ENCODE data around the gene HYPK.
"Not testable (repeated sequence)": the region's sequence is repeated elsewhere in the genome, so short reads cannot be mapped to it uniquely, and the experiment has no call there.

Gene HYPK

DNA sequence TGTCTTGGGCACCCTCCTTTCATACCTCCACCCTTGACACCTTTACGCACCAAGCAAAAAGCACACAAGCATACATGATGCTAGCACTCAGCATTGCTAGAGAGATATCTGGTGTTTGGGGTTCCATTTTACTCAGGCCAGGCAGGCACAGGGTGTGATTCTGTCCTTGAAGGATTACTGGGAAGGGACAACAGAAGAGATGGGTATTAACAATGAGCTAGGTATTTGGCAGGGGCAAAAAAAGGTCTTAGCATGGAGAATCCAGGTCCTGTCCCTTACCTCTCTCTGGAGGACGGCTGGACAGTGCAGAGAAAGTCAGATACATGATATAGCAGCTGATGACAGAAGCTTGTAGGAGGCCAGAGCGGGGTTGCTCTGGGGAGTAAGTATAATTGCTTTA lies 3.8 kb upstream of the HYPK start:
- DNase-seq = no peak

DNA sequence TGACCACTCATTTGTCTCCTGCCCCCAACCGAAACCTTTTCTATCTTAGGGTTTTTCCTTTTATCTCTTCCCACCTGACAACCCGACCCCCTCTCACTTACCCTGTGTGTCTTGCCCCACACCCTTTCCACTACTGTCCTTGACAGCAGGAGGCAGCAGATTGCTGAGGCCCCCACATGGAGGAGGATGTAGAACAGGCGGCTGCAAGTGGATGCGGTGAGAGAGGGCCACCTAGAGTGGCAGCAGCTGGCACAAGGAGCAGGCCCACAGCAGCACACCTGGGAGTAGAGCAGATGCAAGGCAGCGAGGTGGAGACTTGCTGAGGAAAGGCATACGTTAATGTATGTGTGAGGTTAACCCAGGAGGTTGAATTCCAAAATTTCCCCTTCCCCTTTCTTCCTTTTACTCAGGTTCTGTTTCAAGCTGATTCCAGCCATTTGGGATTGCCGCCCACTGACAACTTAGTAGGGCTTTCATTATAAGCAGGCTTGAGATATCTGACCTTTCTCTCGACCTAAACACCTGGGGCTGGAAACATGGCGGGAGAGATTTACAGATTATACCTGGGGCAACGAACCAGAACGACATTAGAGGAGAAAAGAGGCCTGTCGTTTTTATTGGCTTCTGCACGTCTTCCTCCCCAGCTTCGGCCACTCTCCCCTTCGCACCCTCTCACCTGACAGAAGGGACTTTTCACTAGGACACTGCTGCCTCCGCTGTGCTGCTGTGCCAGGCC lies 1.0 kb upstream of the HYPK start:
- DNase-seq = peak; percentile 21 to 50

DNA sequence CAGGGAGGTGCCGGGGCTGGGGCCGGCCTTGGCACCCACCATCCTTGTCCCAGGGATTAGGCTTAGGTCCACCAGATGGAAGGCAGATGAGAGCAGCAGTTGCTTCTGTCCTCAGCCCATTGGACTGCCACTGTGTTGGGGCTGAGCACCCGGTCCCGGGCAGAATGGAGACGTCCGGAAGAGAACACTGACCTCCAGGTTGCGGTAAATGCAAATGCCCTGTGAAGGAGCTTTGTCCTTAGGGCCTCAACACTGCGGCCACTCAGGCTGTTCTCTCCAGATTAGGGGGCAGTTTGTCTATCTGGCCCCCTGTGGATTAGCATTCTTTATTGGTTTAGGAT lies 484 bp upstream of the HYPK start, which contains the start of gene SERINC4:
SERINC4 (minus strand) TSS at position 276 of the 341 bp plus-strand sequence; CDS start at position 42, 234 bp downstream.
- DNase-seq = no peak

DNA sequence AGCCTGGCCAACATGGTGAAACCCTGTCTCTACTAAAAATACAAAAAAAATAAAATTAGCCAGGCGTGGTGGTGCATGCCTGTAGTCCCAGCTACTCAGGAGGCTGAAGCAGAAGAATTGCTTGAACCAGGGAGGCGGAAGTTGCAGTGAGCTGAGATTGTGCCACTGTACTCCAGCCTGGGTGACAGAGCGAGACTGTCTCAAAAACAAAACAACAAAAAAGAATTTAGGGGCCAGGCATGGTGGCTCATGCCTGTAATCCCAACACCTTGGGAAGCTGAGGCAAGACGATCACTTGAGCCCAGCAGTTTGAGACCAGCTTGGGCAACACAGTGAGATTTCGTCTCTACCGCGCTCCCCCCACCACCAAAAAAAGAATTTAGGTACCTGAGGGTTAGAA lies 2.3 kb downstream of the HYPK start:
- not testable (repeated sequence) for DNase-seq

DNA sequence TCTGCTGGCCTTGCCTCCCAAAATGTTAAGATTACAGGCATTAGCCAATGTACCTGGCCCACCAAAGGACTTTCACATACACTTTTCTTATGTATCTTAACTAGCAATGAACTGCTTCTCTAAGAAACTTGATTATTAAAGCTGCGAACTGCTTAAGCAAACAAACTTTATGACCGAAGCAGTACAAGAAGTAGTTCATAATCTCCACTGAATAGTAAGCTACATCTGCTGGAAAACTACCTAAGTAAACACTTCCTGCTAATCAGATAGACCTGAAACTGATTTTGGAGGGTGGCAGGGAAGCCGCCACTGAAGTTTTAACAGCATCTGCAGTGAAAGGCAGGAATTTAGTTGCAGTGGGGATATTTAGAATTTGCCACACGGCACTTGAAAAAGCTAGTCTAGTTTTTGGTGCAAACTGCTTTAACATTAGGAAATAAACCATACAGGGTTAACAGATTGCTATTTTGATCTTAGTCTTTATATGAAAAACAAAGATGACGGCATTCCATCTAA lies 8.1 kb downstream of the HYPK start:
- no peak for DNase-seq

DNA sequence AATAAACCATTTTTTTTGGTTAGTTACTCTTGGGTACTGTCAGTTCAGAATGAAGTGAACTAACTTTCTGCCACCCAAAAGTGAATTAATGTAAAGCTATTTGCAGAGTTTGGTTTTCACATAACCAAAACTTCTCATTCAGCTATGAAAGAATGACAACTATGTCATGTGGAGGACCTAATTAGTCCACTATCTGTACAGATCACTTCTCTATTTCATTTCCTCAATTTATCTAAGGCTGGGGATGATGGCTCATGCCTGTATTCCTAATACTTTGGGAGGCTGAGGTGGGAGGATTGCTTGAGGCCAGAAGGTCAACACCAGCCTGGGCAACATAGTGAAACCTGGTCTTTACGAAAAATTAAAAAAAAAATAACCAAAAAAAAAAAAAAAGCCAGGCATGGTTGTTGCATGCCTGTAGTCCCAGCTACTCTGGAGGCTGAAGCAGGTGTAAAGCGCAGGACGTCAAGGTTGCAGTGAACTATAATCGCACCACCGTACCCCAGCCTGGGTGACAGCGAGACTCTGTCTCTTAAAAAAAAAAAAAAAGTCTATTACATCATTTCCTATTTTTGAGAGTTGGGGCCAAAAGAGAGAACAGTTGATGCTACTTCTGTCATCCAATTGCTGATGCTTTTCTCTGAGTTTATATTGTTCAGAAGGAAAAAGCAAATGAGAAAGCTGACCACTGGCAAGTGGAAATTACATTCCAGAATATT lies 8.7 kb downstream of the HYPK start:
- no peak for DNase-seq

DNA sequence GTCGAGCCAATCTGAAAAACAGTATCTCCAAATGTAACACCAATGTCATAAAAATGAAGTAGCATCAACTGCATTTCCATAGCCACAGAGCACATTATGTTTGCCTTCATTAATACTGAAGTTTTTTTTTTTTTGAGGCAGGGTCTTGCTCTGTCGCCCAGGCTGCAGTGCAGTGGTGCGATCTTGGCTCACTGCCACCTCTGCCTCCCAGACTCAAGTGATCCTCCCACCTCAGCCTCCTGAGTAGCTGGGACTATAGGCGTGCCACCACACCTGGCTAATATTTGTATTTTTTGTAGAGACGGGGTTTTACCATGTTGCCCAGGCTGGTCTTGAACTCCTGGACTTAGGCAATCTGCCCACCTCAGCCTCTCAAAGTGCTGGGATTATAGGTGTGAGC lies 14.7 kb downstream of the HYPK start:
- DNase-seq = not testable (repeated sequence)

DNA sequence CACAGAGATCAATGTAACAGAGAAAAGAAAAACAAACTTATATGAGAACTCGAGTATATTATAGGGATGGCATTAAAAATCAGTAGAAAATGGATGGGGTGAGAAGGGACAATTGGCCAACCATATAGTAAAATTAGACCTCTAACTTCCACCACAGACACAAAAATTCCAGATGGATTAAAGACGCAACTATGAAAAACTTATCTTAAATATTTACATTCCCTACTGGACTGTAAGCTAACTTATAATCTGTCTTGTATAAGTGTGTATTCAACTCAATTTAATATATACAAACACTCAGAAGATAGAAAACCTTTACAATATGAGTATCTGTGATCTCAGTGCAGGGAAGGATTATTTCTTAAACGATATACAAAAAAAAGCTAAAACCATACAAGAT lies 21.1 kb downstream of the HYPK start:
- DNase-seq = no peak

DNA sequence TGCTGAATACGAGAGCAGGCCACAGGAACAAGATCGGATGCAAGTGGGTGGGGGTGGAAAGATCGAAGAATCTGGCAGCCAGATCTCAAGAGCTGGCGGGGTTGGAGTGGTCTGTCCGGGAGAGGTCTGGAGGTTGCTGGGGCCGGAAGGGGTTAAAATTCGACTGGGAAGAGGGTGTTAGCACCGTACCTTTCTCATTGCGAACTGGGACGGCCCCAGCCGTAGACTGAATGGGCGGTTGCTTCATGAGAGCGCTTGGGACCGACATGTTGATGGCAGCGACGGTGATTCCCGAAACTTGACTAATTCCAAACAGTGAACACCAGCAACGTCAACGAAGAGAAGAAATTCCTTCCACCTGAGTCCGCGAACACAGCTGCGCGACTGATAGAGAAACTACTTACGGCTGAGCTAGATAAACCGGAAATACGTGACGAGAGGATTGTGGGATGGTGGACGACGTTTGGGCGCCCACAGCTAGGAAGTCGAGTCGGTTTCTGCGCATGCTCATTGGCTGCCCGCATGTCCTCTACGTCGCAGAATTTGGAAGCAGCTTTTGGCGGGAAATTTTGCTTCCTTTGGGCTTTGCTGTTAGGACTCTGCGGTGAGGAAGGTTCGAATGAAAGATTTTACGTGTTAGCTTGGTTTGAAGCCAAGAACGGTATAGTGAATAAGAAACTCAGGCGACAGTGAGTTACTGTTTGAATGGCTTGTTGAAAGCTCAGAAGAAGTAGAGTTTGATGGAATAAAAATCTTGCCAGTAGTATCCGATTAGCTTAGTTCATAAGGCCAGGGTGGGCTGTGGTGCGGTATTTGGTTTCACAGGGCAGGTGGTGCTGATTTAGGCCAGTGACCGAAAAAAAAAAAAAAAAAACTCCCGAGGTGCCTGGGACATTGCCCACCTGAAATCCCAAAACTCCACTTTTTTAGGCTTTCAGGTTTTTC lies 24.2 kb downstream of the HYPK start, which contains the start of gene MFAP1:
MFAP1 (minus strand) TSS at position 389 of the 945 bp plus-strand sequence; CDS start at position 268, 121 bp downstream.
- peak; percentile 95 to 98 for DNase-seq

DNA sequence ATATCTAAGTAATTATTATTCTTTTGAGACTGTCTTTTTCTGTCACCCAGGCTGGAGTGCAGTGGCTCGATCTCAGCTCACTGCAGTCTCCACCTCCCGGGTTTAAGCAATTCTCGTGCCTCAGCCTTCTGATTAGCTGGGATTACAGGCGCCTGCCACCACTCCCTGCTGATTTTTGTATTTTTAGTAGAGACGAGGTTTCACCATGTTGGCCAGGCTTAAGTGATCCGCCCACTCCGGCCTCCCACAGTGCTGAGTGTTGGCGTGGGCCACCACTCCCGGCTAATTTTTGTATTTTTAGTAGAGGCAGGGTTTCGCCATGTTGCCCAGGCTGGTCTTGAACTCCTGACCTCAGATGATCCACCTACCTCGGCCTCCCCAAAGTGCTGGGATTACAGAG lies 24.9 kb downstream of the HYPK start:
- DNase-seq = not testable (repeated sequence)

DNA sequence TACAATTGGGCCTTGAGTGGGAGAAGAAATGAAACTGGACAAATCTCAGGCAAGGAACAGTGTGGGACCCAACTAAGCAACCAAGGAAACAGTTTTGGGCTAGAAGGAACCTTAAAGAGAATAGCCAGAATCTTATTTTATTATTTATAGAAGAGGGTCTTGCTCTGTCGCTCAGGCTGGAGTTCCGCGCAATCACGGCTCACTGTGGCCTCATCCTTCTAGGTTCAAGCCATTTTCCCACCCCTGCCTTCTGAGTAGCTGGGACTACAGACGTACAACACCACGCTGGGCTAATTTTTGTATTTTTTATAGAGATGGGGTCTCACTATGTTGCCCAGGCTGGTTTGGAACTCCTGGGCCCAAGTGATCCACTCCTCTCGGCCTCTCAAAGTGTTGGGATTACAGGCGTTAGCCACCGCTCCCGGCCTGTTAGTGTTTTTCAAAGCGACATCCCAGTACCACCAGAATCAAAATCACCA lies 25.7 kb downstream of the HYPK start:
- no peak for DNase-seq

DNA sequence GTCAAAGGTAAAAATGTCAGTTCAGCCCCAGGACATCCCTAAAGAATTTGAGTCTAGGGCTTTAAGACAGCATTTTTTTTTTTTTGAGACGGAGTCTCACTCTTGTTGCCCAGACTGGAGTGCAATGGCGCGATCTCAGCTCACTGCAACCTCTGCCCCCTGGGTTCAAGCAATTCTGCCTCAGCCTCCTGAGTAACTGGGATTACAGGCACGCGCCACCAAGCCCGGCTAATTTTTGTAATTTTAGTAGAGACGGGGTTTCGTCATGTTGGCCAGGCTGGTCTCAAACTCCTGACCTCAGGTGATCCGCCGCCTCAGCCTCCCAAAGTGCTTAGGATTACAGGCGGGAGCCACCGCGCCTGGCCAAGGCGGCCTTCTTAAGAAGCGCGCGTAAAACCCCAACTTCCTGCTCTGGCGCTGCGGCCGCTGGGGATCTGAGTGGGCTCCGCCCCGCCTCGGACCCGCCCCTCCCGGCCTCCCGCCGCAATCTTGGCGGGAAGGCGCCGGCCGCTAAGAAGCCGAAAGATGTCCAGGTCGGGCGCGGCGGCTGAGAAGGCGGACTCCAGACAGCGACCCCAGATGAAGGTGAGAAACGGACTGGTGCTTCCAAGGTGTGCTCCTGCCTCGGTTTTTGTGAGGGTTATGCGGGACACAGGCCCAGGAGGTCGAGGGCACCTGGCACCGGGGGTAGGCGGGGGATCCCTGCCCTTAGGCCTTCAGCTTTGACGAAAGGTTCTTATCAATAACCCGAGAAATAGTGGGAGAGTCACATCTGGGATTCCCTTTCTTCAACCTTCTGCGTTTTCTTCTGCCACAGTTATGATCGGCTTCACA lies 26.3 kb downstream of the HYPK start, which contains the start of gene WDR76:
WDR76 (plus strand) TSS at position 495 of the 834 bp plus-strand sequence; CDS start at position 526, 31 bp downstream.
- DNase-seq = peak; percentile 45 to 91

DNA sequence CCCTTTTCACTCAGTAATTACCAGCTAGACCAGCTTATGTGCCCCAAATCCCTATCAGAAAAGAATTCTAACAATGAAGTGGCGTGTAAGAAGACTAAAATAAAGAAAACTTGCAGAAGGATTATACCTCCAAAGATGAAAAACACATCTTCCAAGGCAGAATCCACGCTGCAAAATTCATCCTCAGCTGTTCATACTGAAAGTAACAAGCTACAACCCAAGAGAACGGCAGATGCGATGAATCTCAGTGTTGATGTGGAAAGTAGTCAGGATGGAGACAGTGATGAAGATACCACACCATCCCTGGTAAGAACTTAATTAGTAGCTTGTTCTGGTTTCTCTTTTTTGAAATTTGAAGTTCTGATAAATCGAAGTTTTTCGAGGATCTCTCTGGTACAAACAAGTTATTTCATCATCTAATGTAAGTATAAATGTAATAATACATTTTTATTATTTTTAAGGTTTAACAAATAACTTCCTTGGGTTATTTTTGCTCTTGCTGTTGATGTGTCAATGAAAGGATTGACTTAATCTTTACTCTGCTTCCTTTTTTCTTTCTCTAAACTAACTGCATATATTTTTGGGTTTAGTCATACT lies 27.8 kb downstream of the HYPK start:
- peak in 1 of 2 experiments; percentile 25 for DNase-seq

DNA sequence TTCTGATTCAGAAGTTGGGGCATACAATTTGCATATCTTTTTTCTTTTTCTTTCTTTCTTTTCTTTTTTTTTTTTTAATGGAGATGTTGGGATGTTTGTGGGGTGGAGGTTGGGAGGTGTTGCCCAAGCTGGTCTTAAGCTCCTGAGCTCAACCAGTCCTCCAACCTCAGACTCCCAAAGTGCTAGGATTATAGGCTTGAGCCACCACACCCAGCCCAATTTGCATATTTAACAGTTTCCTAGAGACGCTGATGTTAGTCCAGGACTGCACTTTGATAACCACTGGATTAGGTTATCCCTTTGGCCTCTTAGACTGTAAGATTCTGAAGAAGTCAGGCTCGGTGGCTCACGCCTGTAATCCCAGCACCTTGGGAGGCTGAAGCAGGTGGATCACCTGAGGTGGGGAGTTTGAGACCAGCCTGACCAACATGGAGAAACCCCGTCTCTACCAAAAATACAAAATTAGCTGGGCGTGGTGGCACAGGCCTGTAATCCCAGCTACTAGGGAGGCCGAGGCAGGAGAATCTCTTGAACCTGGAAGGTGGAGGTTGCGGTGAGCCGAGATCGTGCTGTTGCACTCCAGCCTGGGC lies 29.6 kb downstream of the HYPK start:
- DNase-seq = peak; percentile 39 to 49

DNA sequence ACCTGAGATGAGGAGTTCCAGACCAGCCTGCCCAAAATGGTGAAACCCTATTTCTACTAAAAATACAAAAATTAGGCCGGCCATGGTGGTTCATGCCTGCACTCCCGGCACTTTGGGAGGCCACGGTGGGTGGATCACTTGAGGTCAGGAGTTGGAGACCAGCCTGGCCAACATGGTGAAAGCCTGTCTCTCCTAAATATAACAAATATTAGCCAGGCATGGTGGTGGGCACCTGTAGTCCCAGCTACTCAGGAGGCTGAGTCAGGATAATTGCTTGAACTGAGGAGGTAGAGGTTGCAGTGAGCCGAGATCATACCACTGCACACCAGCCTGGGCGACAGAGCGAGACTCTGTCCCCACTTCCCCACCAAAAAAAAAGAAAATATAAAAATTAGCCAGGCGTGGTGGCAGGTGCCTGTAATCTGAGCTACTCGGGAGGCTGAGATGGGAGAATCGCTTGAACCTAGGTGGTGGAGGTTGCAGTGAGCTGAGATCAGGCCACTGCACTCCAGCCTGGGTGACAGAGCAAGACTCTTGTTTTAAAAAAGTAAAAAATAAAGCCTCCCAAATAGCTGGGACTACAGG lies 30.4 kb downstream of the HYPK start:
- DNase-seq = not testable (repeated sequence)

DNA sequence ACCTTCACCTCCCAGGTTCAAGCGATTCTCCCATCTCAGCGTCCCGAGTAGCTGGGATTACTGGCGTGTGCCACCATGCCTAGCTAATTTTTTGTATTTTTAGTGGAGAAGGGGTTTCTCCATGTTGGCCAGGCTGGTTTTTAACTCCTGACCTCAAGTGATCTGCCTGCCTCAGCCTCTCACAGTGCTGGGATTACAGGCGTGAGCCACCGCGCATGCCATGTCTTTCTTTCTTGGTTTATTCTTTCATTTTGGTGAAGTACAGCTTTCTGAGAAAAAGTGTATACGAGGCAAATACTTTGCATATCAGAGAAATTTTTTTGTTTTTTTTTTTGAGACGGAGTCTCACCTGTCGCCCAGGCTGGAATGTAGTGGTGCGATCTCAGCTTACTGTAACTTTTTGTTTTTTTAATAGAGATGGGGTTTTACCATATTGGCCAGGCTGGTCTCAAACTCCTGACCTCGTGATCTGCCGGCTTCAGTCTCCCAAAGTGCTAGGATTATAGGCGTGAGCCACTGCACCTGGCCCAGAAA lies 31.2 kb downstream of the HYPK start:
- DNase-seq = not testable (repeated sequence)

DNA sequence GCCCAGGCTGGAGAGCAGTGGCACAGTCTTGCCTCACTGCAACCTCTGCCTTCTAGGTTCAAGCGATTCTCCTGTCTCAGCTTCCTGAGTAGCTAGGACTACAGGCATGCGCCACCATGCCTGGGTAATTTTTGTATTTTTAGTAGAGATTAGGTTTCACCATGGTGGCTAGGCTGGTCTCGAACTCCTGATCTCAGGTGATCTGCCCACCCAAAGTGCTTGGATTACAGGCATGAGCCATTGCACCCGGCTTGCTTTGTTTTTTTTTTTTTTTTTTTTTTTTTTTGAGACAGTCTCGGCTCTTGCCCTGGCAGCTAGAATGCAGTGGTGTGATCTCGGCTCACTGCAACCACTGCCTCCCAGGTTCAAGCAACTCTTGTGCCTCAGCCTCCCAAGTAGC lies 32.1 kb downstream of the HYPK start:
- not testable (repeated sequence) for DNase-seq

DNA sequence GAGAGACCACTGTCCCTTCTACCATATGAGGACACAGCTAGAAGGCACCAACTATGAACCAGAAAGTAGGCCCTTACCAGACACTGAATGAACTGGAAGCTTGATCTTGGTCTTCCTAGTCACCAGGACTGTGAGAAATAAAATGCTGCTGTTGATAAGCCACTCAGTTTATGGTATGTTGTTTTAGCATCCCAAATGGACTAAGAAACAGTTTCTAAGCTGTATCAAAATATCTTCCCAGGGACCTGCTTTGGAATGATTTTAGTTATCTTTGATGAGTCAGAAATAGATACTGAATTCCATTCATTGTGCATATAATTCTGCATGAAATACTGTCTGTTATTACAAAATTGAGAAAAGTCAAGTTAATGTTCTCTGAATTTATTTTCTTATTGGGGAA lies 45.0 kb downstream of the HYPK start:
- DNase-seq = no peak

DNA sequence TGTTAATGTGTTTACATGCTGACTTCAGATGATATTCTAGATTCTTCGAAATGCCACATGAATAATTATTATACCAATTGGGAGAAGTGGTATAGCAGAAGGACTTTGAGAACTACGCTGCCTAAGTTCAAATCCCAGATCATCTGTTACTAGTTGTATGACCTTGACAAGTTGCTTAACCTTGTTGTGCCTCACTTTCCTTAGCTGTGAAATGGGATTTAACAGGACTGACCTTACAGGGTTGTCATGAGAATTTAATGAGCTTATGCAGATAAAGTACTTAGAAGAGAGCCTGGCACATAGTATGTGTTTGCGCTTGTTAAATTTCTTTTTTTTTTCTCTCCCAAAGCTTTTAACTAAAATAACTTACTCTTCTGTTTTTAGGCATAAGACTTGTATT lies 50.9 kb downstream of the HYPK start:
- DNase-seq = no peak

DNA sequence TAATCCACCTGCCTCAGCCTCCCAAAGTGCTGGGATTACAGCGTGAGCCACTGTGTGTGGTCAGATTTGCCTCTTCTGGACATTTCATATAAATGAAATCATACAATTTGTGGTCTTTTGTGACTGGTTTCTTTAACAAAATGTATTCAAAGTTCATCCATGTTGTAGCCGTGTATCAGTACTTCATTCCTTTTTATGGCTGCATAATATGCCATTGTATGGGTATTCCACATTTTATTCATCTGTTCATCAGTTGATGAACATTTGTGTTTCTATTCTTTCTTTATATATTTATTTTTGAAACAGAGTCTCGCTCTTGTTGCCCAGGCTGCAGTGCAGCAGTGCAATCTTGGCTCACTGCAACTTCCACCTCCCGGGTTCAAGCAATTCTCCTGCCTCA lies 52.2 kb downstream of the HYPK start:
- DNase-seq = no peak

Measured in NCI-H526 (cell line).